MM.1S (cell line): Measurements from ENCODE around the gene DNAH6.

Experiments
- DNase-seq: peaks from one replicate; pipeline ENCODE4 v3.0.0-alpha.2; 2015
- H2AFZ ChIP-seq: fragments of 300-600 bp; sonication (generic); 2 replicates; pipeline ENCODE4 v1.6.0; 2016; ENCODE audit warnings: antibody characterized with exemption, low read length
- H3F3A ChIP-seq: fragments of 300-600 bp; sonication (generic); 2 replicates; pipeline ENCODE4 v1.6.1; 2016; ENCODE audit warnings: mild to moderate bottlenecking, antibody characterized with exemption, low read length, moderate library complexity, mixed read lengths; ENCODE audit not compliant: insufficient read depth
- H3K27ac ChIP-seq: fragments of 300-600 bp; sonication (generic); 2 replicates; pipeline ENCODE4 v1.5.1; 2016; ENCODE audit warnings: mild to moderate bottlenecking, low read length
- H3K27me3 ChIP-seq: fragments of 300-600 bp; sonication (generic); replicated peaks from 2 replicates; pipeline ENCODE4 v1.6.0; 2016; ENCODE audit warnings: low read length; ENCODE audit not compliant: insufficient read depth
- H3K36me3 ChIP-seq: fragments of 300-600 bp; sonication (generic); replicated peaks from 2 replicates; pipeline ENCODE4 v1.6.1; 2016; ENCODE audit warnings: mild to moderate bottlenecking, low read length, mixed read lengths; ENCODE audit not compliant: insufficient read depth
- H3K4me1 ChIP-seq: fragments of 300-600 bp; sonication (generic); 2 replicates; pipeline ENCODE4 v1.6.1; 2016; ENCODE audit warnings: low read length, mixed read lengths
- H3K4me2 ChIP-seq: fragments of 300-600 bp; sonication (generic); 2 replicates; pipeline ENCODE4 v1.6.0; 2016; ENCODE audit warnings: low read depth, low read length
- H3K4me3 ChIP-seq: fragments of 300-600 bp; sonication (generic); 2 replicates; pipeline ENCODE4 v1.5.1; 2016; ENCODE audit warnings: low read length, mixed read lengths
- H3K79me2 ChIP-seq: fragments of 300-600 bp; sonication (generic); 2 replicates; pipeline ENCODE4 v1.6.1; 2016; ENCODE audit warnings: mixed run types, low read length, mixed read lengths
- H3K9ac ChIP-seq: fragments of 300-600 bp; sonication (generic); 2 replicates; pipeline ENCODE4 v1.6.1; 2016; ENCODE audit warnings: low read length, mixed read lengths
- H3K9me2 ChIP-seq: fragments of 300-600 bp; sonication (generic); replicated peaks from 2 replicates; pipeline ENCODE4 v1.6.1; 2016; ENCODE audit warnings: mild to moderate bottlenecking, low read length, mixed read lengths; ENCODE audit not compliant: insufficient read depth
- H3K9me3 ChIP-seq: fragments of 300-600 bp; sonication (generic); replicated peaks from 2 replicates; pipeline ENCODE4 v1.6.1; 2016; ENCODE audit warnings: mild to moderate bottlenecking, low read length, mixed read lengths; ENCODE audit not compliant: insufficient read depth
- H4K20me1 ChIP-seq: fragments of 300-600 bp; sonication (generic); 2 replicates; pipeline ENCODE4 v1.6.1; 2016; ENCODE audit warnings: mild to moderate bottlenecking, low read length, moderate library complexity, mixed read lengths; ENCODE audit not compliant: insufficient read depth
- EZH2 ChIP-seq: fragments of 300-600 bp; sonication (generic); optimal IDR thresholded peaks from 2 replicates; pipeline ENCODE3; 2017; ENCODE audit warnings: low read depth, mild to moderate bottlenecking, antibody characterized with exemption, low read length, mixed read lengths
- EZH2phosphoT487 ChIP-seq: fragments of 300-600 bp; sonication (generic); IDR thresholded peaks from 2 replicates; pipeline ENCODE4 v1.6.1; 2018; ENCODE audit warnings: antibody characterized with exemption, low read length
- TF ChIP-seq, protein P1 (sequence below): fragments of 300-600 bp; sonication (generic); IDR thresholded peaks from 2 replicates; pipeline ENCODE4 v1.5.1; 2016; ENCODE audit warnings: antibody characterized with exemption, low read length, mixed read lengths

Gene DNAH6

DNA sequence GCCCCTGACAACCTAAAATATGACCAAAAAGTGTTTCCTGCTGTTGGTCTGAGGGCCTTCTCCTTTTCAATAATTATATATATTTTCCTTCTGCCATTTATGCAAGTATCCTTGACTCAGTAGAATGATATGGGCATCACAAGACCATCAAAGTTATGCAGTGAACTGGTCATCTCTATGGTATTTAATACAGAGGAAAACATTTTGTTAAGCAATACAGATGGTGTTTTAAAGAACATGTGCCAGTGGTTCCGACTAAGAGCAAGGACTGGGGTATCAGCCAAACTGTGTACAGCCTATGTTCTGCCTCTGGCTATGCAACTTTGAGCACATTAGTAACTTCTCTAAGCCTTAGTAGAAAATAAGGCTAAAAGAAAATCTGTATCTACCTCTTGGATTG is 185.6 kb downstream of the DNAH6 start:
- no peak overlapping the region for H3K4me3 ChIP-seq
- no peaks in the 10 kb centered on the region for H3K9me3 ChIP-seq
- no peaks in the 10 kb centered on the region for H3K79me2 ChIP-seq
- no peak overlapping the region for H3K4me2 ChIP-seq
- H3K9ac ChIP-seq, result no peak overlapping the region
- H3K4me1 ChIP-seq, result no peaks in the 10 kb centered on the region
- H2AFZ ChIP-seq, result no peak overlapping the region
- H3F3A ChIP-seq, result no peaks in the 10 kb centered on the region
- no peaks in the 10 kb centered on the region for H3K36me3 ChIP-seq
- DNase-seq, result no peak
- H3K27me3 ChIP-seq, result no peaks in the 10 kb centered on the region
- H4K20me1 ChIP-seq, result no peaks in the 10 kb centered on the region
- H3K9me2 ChIP-seq, result no peaks in the 10 kb centered on the region
- TF ChIP-seq, protein P1, sequence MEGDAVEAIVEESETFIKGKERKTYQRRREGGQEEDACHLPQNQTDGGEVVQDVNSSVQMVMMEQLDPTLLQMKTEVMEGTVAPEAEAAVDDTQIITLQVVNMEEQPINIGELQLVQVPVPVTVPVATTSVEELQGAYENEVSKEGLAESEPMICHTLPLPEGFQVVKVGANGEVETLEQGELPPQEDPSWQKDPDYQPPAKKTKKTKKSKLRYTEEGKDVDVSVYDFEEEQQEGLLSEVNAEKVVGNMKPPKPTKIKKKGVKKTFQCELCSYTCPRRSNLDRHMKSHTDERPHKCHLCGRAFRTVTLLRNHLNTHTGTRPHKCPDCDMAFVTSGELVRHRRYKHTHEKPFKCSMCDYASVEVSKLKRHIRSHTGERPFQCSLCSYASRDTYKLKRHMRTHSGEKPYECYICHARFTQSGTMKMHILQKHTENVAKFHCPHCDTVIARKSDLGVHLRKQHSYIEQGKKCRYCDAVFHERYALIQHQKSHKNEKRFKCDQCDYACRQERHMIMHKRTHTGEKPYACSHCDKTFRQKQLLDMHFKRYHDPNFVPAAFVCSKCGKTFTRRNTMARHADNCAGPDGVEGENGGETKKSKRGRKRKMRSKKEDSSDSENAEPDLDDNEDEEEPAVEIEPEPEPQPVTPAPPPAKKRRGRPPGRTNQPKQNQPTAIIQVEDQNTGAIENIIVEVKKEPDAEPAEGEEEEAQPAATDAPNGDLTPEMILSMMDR, result no peak
- TF ChIP-seq EZH2 (no peak), EZH2phosphoT487 (no peak)
- H3K27ac ChIP-seq, result no peak overlapping the region

DNA sequence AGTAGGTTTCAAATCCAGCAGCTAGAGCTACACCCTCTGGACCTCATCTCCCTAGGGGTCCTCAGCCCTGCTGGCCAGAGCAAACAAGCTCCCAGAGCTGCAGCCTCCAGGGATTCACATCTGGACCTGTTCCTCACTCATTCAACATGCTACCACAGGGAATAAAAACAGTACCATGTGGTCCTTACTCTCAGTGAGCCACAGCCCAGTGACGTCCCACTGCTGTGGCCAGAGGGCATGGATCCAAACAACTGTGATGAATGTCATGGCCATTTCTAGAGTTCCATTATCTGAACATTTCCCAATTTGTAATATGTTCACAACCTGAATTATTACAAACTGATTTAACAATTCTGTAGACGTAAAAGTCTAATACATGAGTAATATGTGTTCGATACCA is 186.6 kb downstream of the DNAH6 start:
- no peaks in the 10 kb centered on the region for H3K79me2 ChIP-seq
- H3K27ac ChIP-seq, result no peak overlapping the region
- no peaks in the 10 kb centered on the region for H3K27me3 ChIP-seq
- H3K4me2 ChIP-seq, result no peak overlapping the region
- no peaks in the 10 kb centered on the region for H3K36me3 ChIP-seq
- no peaks in the 10 kb centered on the region for H3K9me3 ChIP-seq
- no peak for DNase-seq
- H4K20me1 ChIP-seq, result no peaks in the 10 kb centered on the region
- H3K4me1 ChIP-seq, result no peaks in the 10 kb centered on the region
- H3K9ac ChIP-seq, result no peak overlapping the region
- TF ChIP-seq EZH2phosphoT487 (no peak), EZH2 (no peak)
- TF ChIP-seq, protein P1, result no peak
- H2AFZ ChIP-seq, result no peak overlapping the region
- no peaks in the 10 kb centered on the region for H3F3A ChIP-seq
- H3K9me2 ChIP-seq, result no peaks in the 10 kb centered on the region
- H3K4me3 ChIP-seq, result no peak overlapping the region

DNA sequence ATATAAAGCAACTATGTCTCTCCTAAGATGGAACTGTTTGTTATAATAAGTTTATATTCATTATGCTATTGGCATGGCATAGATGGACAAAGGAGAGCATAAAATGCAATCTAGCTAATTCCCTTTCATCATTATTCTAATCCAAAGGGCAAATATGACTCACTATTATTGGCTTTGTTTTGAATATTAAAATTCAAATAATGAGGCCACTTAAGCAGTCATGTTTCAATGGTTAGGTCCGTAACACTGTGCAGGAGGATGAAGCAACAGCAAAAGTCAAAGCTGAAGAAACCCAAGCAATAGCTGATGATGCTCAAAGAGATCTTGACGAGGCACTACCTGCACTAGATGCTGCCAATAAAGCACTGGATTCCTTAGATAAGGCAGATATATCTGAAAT is 187.5 kb downstream of the DNAH6 start:
- no peaks in the 10 kb centered on the region for H3K36me3 ChIP-seq
- no peak overlapping the region for H3K4me2 ChIP-seq
- H3K4me3 ChIP-seq, result no peak overlapping the region
- DNase-seq, result no peak
- no peaks in the 10 kb centered on the region for H3K4me1 ChIP-seq
- no peaks in the 10 kb centered on the region for H3K79me2 ChIP-seq
- H2AFZ ChIP-seq, result no peak overlapping the region
- H3K9me3 ChIP-seq, result no peaks in the 10 kb centered on the region
- H3K27ac ChIP-seq, result no peak overlapping the region
- no peaks in the 10 kb centered on the region for H4K20me1 ChIP-seq
- no peaks in the 10 kb centered on the region for H3K27me3 ChIP-seq
- no peak overlapping the region for H3K9ac ChIP-seq
- no peaks in the 10 kb centered on the region for H3F3A ChIP-seq
- H3K9me2 ChIP-seq, result no peaks in the 10 kb centered on the region
- no peak for TF ChIP-seq EZH2phosphoT487
- no peak for TF ChIP-seq EZH2
- TF ChIP-seq, protein P1, result no peak
